Lung (tissue), 12 donors: ENCODE results near the gene CRACR2B. TPM values are rescaled to one million over a fixed set of nuclear protein-coding genes. Genes with fewer than 3 reads are reported as not detected.

Experiments used
- ATAC-seq: fragments of 200-7000 bp; cut with Tn5 transposase; one replicate; pipeline ENCODE4 v1.9.1; 2020; ENCODE audit warnings: moderate number of reproducible peaks; ENCODE audit not compliant: insufficient read depth, low FRiP score
- DNase-seq, 3 donors: peaks; one replicate each; pipeline ENCODE4 v3.0.0-alpha.2; 2013 to 2017
- H3K27ac ChIP-seq, 2 donors: one replicate each; pipeline ENCODE4 v1.5.1; 2013; ENCODE audit warnings: mild to moderate bottlenecking in 2 of 2, moderate library complexity in 2 of 2, control low read depth in 1 of 2, inconsistent platforms in 1 of 2, low read depth in 1 of 2, low read length in 1 of 2
- H3K27me3 ChIP-seq, 3 donors: one replicate each; pipeline ENCODE4 v1.5.1; 2013; ENCODE audit warnings: low read length in 2 of 3; ENCODE audit not compliant: control insufficient read depth in 3 of 3, insufficient read depth in 3 of 3
- H3K36me3 ChIP-seq, 4 donors: one replicate each; pipeline ENCODE4 v1.5.1; 2013; ENCODE audit warnings: low read length in 4 of 4, mild to moderate bottlenecking in 1 of 4, moderate library complexity in 1 of 4; ENCODE audit not compliant: control insufficient read depth in 4 of 4, insufficient read depth in 4 of 4
- H3K4me1 ChIP-seq, 5 donors: one replicate each; pipeline ENCODE4 v1.5.1; 2013; ENCODE audit warnings: low read length in 5 of 5, mild to moderate bottlenecking in 2 of 5, moderate library complexity in 1 of 5; ENCODE audit not compliant: control insufficient read depth in 5 of 5, insufficient read depth in 5 of 5
- H3K4me3 ChIP-seq: one replicate; pipeline ENCODE4 v1.5.1; 2013; ENCODE audit warnings: mild to moderate bottlenecking, control low read depth, moderate library complexity
- H3K9ac ChIP-seq, 2 donors: one replicate each; pipeline ENCODE4 v1.5.1; 2013; ENCODE audit warnings: low read length in 2 of 2, control low read depth in 1 of 2; ENCODE audit not compliant: insufficient read depth in 1 of 2
- H3K9me3 ChIP-seq, 4 donors: one replicate each; pipeline ENCODE4 v1.5.1; 2013; ENCODE audit warnings: low read length in 3 of 4, mild to moderate bottlenecking in 1 of 4, moderate library complexity in 1 of 4; ENCODE audit not compliant: control insufficient read depth in 4 of 4, insufficient read depth in 3 of 4
- WGBS, 2 donors: extraction: QIAGEN DNeasy Blood & Tissue Kit; methylation state at CpG; one replicate each; pipeline ENCODE4 v1.1.7; 2013; 5-methylcytosine and 5-hydroxymethylcytosine counted together
- polyA plus RNA-seq, 2 donors: library from polyadenylated mRNA; stranded (reverse); fragments of 200-250 nt; gene quantifications; one replicate each; pipeline ENCODE4 v1.2.1, GENCODE V29; 2013
- total RNA-seq, 2 donors: library from RNA; depleted of rRNA in 1 of 2; stranded (reverse); fragments of >200 nt in 1 of 2; gene quantifications; one replicate each; pipeline ENCODE4 v1.2.1, GENCODE V29; 2014 to 2021
- TF ChIP-seq, protein P1 (sequence below): IDR thresholded peaks from 2 replicates; pipeline ENCODE4 v1.5.1; 2012; ENCODE audit warnings: mild to moderate bottlenecking; ENCODE audit errors: control extremely low read depth, extremely low read depth
- donor health status: control.
- donor health status: control.
- donor health status: Bipolar disorder and iron deficiency.
- donor health status: healthy.
- donor health status: DM: yes; HTN: yes; CAD: no.

CRACR2B gene
- total and polyA plus RNA-seq, 4 donors, result 17.9 to 45.1 (median 31.7) TPM

DNA sequence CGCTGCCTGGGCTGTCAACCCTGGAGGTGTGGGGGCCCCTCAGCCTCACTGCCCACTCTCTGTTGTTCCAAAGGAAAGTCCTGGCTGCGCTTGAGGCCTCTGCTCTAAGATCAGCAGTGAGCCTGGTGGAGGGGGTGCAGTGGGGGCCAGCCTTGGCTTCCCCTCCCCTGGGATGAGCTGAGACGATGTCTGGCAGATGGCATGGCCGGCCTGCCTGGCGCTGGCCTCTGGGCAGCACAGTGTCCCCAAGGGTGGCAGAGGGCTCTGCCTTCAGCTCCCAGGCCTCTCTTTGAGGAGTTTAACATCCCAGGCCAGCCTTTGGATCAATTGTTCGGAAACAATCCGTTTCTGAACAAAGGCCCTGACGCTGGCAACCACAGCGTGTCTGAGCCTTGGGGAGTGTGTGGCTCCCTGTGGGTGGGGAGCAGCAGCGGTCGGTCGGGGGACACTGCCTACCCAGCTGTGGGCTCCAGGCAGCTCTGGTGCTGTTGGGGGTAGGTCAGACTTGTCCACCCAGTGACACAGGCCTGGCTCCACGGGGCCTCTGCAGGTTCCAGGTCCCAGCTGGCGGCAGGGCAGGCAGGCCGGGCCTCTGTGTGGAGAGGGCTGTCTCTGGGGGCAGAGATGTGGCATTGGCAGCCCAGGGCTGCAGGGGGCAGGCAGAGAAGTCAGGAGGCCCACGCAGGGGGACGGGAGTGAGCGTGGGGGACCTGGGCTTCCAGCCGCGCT is 27.0 kb downstream of the CRACR2B start:
- Histone ChIP-seq H3K27ac (no peak overlapping the region), H3K9me3 (no peaks in the 10 kb centered on the region), H3K4me1 (peaks cover 0 to 27% (median 16%) of the 10 kb centered on the region in 5 donors), H3K4me3 (no peak overlapping the region), H3K36me3 (peaks cover 0 to 35% (median 0%) of the 10 kb centered on the region in 4 donors), H3K9ac (no peak overlapping the region), H3K27me3 (no peaks in the 10 kb centered on the region)
- no peak for DNase-seq
- 90% methylated on average over 15 to 20 of the region's 20 CpGs for WGBS, 2 donors
- TF ChIP-seq, protein P1, sequence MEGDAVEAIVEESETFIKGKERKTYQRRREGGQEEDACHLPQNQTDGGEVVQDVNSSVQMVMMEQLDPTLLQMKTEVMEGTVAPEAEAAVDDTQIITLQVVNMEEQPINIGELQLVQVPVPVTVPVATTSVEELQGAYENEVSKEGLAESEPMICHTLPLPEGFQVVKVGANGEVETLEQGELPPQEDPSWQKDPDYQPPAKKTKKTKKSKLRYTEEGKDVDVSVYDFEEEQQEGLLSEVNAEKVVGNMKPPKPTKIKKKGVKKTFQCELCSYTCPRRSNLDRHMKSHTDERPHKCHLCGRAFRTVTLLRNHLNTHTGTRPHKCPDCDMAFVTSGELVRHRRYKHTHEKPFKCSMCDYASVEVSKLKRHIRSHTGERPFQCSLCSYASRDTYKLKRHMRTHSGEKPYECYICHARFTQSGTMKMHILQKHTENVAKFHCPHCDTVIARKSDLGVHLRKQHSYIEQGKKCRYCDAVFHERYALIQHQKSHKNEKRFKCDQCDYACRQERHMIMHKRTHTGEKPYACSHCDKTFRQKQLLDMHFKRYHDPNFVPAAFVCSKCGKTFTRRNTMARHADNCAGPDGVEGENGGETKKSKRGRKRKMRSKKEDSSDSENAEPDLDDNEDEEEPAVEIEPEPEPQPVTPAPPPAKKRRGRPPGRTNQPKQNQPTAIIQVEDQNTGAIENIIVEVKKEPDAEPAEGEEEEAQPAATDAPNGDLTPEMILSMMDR, result no peak
- ATAC-seq, result no peak

DNA sequence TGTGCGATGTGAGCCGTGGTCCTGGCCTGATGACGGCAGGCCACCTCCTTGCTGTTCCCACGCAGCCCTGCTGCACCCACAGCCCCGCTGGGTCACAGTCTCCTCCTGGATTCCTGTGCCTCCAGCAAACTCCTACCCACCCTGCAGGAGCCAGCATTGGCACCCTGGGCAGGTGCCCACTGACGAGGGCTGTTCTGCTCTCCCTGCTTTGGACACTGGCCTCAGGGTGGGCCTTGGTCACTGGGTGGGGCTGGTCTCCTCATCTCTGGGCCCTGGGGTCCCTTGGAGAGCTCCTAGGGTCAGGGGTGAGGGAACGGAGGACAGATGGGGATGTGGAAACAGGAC is 27.6 kb downstream of the CRACR2B start:
- peaks cover 0 to 35% (median 0%) of the 10 kb centered on the region in 4 donors for H3K36me3 ChIP-seq
- TF ChIP-seq, protein P1, result no peak
- H3K27me3 ChIP-seq, result no peaks in the 10 kb centered on the region
- DNase-seq (no peak), ATAC-seq (no peak)
- no peak overlapping the region for H3K27ac ChIP-seq
- H3K4me1 ChIP-seq, result peaks cover 0 to 29% (median 12%) of the 10 kb centered on the region in 5 donors
- no peak overlapping the region for H3K4me3 ChIP-seq
- no peak overlapping the region for H3K9ac ChIP-seq
- WGBS, 2 donors, result 90 to 94% methylated on average over 4 to 7 of the region's 7 CpGs
- H3K9me3 ChIP-seq, result no peaks in the 10 kb centered on the region

DNA sequence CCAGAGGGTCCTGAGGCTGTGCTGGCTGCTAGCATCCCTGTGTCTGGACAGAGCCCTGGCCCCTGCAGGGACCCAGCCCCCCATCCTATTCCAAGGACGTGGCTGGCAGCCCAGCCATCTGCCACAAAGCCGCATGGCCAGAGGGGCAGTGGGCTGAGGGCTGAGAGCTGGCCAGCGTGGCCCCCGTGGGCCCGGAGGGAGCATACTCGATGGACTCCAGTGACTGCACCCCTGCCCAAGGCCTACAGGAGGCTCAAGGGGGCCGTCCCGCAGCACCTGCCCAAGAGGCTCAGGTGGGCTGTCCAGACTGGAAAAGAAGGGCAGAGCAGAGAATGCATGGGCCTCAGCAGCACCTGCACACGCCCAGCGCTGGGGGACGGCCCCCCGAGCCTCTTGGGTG is 28.1 kb downstream of the CRACR2B start:
- Histone ChIP-seq H3K4me3 (no peak overlapping the region), H3K9ac (no peak overlapping the region), H3K4me1 (peaks cover 0 to 27% (median 12%) of the 10 kb centered on the region in 5 donors), H3K27me3 (no peaks in the 10 kb centered on the region), H3K9me3 (no peaks in the 10 kb centered on the region), H3K27ac (no peak overlapping the region), H3K36me3 (peaks cover 0 to 31% (median 0%) of the 10 kb centered on the region in 4 donors)
- ATAC-seq, result no peak
- 91 to 93% methylated on average over 12 of the region's 12 CpGs for WGBS, 2 donors
- no peak for DNase-seq
- TF ChIP-seq, protein P1, result no peak

DNA sequence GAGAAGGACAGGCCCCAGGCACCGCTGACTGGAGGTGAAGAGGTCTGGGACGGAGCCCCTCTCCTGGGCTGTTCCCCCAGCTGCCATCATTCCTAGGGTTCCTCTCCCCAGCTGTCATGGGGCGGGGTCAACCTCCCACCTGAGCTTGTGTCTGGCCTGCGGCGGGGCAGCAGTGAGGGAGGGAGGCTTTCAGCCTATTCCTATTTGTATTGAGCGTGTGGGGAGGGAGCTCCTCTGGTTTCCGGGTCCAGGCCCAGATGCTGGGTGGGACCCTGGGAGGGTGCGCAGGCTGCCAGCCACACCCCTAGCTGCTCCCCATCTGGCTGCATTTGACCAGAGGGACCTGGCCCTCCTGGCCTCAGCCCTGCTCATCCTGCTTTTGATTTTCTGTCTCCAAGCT is 28.7 kb downstream of the CRACR2B start:
- Histone ChIP-seq H3K27me3 (no peaks in the 10 kb centered on the region), H3K9ac (no peak overlapping the region), H3K9me3 (no peaks in the 10 kb centered on the region), H3K4me3 (no peak overlapping the region), H3K4me1 (peaks cover 0 to 22% (median 12%) of the 10 kb centered on the region in 5 donors), H3K36me3 (peaks cover 0 to 30% (median 0%) of the 10 kb centered on the region in 4 donors), H3K27ac (no peak overlapping the region)
- whole genome bisulfite sequencing, 2 donors, result 79 to 82% methylated on average over 7 to 8 of the region's 8 CpGs
- DNase-seq (no peak), ATAC-seq (no peak)
- TF ChIP-seq, protein P1, result no peak
